Transverse colon (tissue), 4 donors: ENCODE data around the gene TRIP10. TPM values are rescaled to one million over a fixed set of nuclear protein-coding genes. Genes with fewer than 3 reads are reported as not detected.
"Not testable (repeated sequence)": the region's sequence is repeated elsewhere in the genome, so short reads cannot be mapped to it uniquely, and the experiment has no call there.

Source experiments
- DNase-seq: peaks from one replicate; pipeline ENCODE4 v3.0.0-alpha.2; 2019
- H3K27ac ChIP-seq, 4 donors: fragments of 200-600 bp; sonication (generic); 2 replicates each; pipeline ENCODE4 v1.5.1; 2016 to 2018; ENCODE audit warnings: inconsistent platforms in 4 of 4
- H3K27me3 ChIP-seq: fragments of 200-600 bp; sonication (generic); 2 replicates; pipeline ENCODE4 v1.5.1; 2017; ENCODE audit warnings: inconsistent platforms
- H3K36me3 ChIP-seq, 4 donors: fragments of 200-600 bp; sonication (generic); 2 replicates each; pipeline ENCODE4 v1.5.1; 2017 to 2019; ENCODE audit warnings: inconsistent platforms in 4 of 4
- H3K4me1 ChIP-seq, 4 donors: fragments of 200-600 bp; sonication (generic); 2 replicates each; pipeline ENCODE4 v1.5.1; 2017 to 2020; ENCODE audit warnings: inconsistent platforms in 4 of 4
- H3K4me3 ChIP-seq, 4 donors: fragments of 200-600 bp; sonication (generic); 1 replicate in 1 of 4; 2 replicates in 3 of 4; pipeline versions ENCODE4 v1.5.1 to v1.6.1; 2017 to 2019; ENCODE audit warnings: inconsistent platforms in 4 of 4
- H3K9me3 ChIP-seq, 2 donors: fragments of 200-600 bp; sonication (generic); 2 replicates each; pipeline ENCODE4 v1.5.1; 2017 to 2019; ENCODE audit warnings: inconsistent platforms in 2 of 2
- EP300 ChIP-seq: sonication (generic); formaldehyde crosslinking; IDR thresholded peaks from one replicate; pipeline ENCODE4 v1.6.1; 2017; ENCODE audit warnings: antibody characterized with exemption, low read depth
- POLR2A ChIP-seq: fragments of 450-650 bp; IDR thresholded peaks from one replicate; pipeline ENCODE4 v1.6.1; 2016; ENCODE audit warnings: antibody characterized with exemption, mild to moderate bottlenecking, moderate library complexity
- POLR2AphosphoS5 ChIP-seq, 3 donors: sonication (generic); formaldehyde crosslinking; IDR thresholded peaks; one replicate each; pipeline ENCODE4 v1.6.1; 2016; ENCODE audit warnings: antibody characterized with exemption in 3 of 3
- WGBS, 2 donors: methylation state at CpG; one replicate each; pipeline ENCODE4 v1.1.5; 2018; ENCODE audit warnings: low coverage in 1 of 2; 5-methylcytosine and 5-hydroxymethylcytosine counted together
- in situ Hi-C, 4 donors: fragments of 200-750 bp; cut with MboI; loops; one replicate each; pipeline versions ENCODE4 v1.15.0 to v1.15.1; 2017; ENCODE audit warnings: low sequenced_read_pairs in 3 of 4, low pct_ligation_motif_present in 1 of 4, low pct_unique_long_range_greater_than_20kb in 1 of 4
- intact Hi-C: fragments of 100-400 bp; cut with DNase I; formaldehyde crosslinking; loops from one replicate; pipeline ENCODE4 v1.15.1; 2023; ENCODE audit warnings: low total_unique reads
- total RNA-seq, 4 donors: library from RNA; depleted of rRNA; stranded (reverse); fragments of >200 nt; gene quantifications; one replicate each; pipeline ENCODE4 v1.1.0, GENCODE V29; 2016
- TF ChIP-seq, protein P1 (sequence below), 5 experiments: fragments of 200-600 bp in 3 of 5; fragments of 450-650 bp in 2 of 5; sonication (generic) in 3 of 5; IDR thresholded peaks; 1 replicate in 2 of 5; 2 replicates in 3 of 5; pipeline ENCODE4 v1.5.1; 2016 to 2017; ENCODE audit warnings: antibody characterized with exemption in 5 of 5, inconsistent platforms in 3 of 5, mild to moderate bottlenecking in 2 of 5, moderate library complexity in 1 of 5

TRIP10 gene
- total RNA-seq, 4 donors from 2014 or later: 55.5 to 227 (median 78.8) TPM

DNA sequence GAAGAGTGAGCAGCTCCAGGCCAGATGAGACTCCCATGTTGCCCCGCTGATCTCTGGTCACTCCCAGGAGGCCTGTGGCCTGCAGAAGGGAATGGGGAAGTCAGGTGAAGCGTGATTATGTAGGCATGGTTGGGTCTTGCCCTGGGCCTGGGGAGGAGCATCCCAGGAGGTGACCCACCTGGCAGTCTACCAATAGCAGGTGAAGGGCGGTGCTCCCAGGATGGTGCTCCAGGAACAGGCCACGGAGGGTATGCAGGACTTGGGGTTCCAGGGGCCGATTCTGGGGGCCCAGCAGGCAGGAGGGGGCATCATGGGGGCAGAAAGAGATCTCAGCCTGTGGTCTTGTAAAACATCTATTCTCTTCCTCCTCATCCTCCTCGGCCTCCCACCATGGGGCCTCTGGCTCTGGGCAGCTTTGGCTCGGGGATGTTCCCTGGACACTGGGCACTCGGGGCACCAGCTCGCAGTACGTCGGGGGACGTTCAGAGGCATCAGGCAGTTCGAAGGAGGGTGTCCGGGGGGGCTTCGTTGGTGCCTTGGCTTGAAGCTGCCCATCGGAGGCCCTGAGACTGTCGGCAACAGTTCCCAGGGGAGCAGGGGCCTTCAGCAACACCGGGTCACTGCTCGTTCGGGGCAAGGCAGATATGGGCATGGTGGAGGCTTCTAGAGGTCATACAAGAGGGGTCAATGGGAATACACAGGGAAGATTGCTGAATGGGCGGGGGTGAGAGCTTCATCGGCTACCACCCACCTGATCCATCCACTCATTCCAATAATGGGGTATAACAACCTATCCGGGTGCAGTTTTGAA, 15.4 kb downstream of the TRIP10 start:
- in situ Hi-C loops: no loop called here
- peak overlapping the region in 2 of 4 donors; percentile 83 to 86 for H3K27ac ChIP-seq
- peaks cover 0 to 19% (median 9%) of the 10 kb centered on the region in 4 donors for H3K36me3 ChIP-seq
- intact Hi-C loops: no loop called here
- WGBS, 2 donors: 92% methylated on average over 22 of the region's 23 CpGs; no CpG with 5 or more reads in 1 of the 2 donors
- no peak overlapping the region for H3K4me3 ChIP-seq
- peaks cover 0 to 18% (median 15%) of the 10 kb centered on the region in 4 donors for H3K4me1 ChIP-seq
- no peak for DNase-seq
- H3K9me3 ChIP-seq: no peaks in the 10 kb centered on the region
- H3K27me3 ChIP-seq: no peaks in the 10 kb centered on the region
- TF ChIP-seq EP300: no peak
- no peak for TF ChIP-seq POLR2A
- TF ChIP-seq, protein P1, sequence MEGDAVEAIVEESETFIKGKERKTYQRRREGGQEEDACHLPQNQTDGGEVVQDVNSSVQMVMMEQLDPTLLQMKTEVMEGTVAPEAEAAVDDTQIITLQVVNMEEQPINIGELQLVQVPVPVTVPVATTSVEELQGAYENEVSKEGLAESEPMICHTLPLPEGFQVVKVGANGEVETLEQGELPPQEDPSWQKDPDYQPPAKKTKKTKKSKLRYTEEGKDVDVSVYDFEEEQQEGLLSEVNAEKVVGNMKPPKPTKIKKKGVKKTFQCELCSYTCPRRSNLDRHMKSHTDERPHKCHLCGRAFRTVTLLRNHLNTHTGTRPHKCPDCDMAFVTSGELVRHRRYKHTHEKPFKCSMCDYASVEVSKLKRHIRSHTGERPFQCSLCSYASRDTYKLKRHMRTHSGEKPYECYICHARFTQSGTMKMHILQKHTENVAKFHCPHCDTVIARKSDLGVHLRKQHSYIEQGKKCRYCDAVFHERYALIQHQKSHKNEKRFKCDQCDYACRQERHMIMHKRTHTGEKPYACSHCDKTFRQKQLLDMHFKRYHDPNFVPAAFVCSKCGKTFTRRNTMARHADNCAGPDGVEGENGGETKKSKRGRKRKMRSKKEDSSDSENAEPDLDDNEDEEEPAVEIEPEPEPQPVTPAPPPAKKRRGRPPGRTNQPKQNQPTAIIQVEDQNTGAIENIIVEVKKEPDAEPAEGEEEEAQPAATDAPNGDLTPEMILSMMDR (IDR thresholded peaks at IDR 0.05): no peak
- no peak for TF ChIP-seq POLR2AphosphoS5 (IDR thresholded peaks at IDR 0.05)

DNA sequence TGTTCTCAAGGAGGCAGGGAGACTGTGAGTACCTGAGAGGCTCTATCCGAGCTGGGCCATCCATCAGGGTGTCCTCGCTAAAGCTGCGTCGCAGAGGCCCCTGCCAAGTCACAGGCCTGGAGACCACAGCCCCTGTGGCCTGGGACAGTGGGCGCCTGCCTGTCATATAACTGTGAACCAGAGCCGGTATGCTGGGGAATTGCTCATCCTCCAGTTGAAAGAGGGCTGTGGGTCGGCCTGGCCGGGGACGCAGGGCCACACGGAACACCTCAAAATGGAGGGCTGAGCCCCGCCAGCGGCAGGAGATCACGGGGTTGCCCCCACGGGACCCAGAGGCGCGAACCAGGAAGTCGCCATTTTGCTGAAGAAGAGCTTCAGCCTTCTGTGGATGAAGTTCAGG, 21.1 kb downstream of the TRIP10 start:
- no peaks in the 10 kb centered on the region for H3K27me3 ChIP-seq
- DNase-seq: no peak
- no peak overlapping the region for H3K4me3 ChIP-seq
- intact Hi-C loops (no loop called here), in situ Hi-C loops (no loop called here)
- H3K27ac ChIP-seq: no peak overlapping the region
- H3K4me1 ChIP-seq: peaks cover 0 to 4% (median 2%) of the 10 kb centered on the region in 4 donors
- H3K9me3 ChIP-seq: no peaks in the 10 kb centered on the region
- no peak for TF ChIP-seq POLR2AphosphoS5 (IDR thresholded peaks at IDR 0.05)
- TF ChIP-seq, protein P1 (IDR thresholded peaks at IDR 0.05): no peak
- no peak for TF ChIP-seq EP300
- no peak for TF ChIP-seq POLR2A
- peaks cover 0 to 4% (median 0%) of the 10 kb centered on the region in 4 donors for H3K36me3 ChIP-seq
- WGBS, 2 donors: 96% methylated on average over 17 of the region's 17 CpGs; no CpG with 5 or more reads in 1 of the 2 donors

DNA sequence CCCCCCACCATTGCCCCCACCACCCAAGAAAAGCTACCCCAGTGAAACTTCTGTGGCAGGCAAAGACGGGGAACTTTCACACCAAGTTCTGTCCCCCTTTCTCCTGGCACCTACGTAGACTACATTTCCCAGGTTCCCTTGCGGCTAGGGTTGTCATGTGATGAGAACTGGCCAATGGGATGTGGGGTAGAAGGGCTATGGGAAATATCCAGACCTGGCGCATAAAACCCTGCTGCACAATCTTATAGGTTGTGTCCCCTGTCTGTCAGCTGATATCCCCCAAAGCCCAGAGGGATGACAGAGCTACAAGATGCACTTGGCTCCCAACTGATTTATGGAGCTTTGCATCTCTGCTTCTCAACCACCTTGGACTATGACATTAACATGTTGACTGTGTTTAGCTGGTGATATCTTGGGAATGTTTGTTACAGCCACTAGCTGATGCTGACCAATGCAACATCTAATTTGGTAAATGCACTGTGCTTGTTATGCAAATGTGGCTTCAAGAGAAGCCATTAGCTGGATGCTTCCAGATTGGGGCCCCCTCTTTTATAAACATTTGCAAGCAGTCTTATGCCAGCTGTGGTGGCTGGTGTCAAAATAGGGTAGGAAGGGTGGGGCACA, 21.7 kb downstream of the TRIP10 start:
- intact Hi-C loops: no loop called here
- peaks cover 0 to 7% (median 3%) of the 10 kb centered on the region in 4 donors for H3K4me1 ChIP-seq
- H3K27ac ChIP-seq: no peak overlapping the region
- H3K4me3 ChIP-seq: no peak overlapping the region
- no peaks in the 10 kb centered on the region for H3K9me3 ChIP-seq
- peaks cover 0 to 4% (median 0%) of the 10 kb centered on the region in 4 donors for H3K36me3 ChIP-seq
- DNase-seq: no peak
- no peak for TF ChIP-seq POLR2AphosphoS5 (IDR thresholded peaks at IDR 0.05)
- no peak for TF ChIP-seq EP300
- TF ChIP-seq POLR2A: no peak
- TF ChIP-seq, protein P1 (IDR thresholded peaks at IDR 0.05): no peak
- no peaks in the 10 kb centered on the region for H3K27me3 ChIP-seq
- in situ Hi-C loops: no loop called here
- WGBS, 2 donors: 76% methylated on average over 4 of the region's 4 CpGs; no CpG with 5 or more reads in 1 of the 2 donors

DNA sequence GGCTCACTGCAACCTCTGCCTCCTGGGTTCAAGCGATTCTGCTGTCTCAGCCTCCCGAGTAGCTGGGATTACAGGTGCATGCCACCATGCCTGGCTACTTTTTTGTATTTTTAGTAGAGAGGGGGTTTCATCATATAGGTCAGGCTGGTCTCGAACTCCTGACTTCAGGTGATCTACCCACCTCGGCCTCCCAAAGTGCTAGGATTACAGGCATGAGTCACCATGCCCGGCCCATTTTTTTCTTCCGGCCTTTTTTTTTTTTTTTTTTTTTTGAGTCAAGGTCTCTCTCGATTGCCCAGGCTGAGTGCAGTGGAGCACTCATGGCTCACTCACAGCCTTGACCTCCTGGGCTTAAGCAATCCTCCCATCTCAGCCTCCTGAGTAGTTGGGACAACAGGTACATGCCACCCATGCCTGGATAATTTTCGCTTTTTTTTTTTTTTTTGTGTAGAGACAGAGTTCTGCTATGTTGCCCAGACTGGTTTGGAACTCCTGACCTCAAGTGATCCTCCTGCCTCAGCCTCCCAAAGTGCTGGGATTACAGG, 22.8 kb downstream of the TRIP10 start:
- intact Hi-C loops: not testable (repeated sequence)
- 88 to 93% methylated on average over 3 to 8 of the region's 8 CpGs for WGBS, 2 donors

More for the DNA sequence above, 22.8 kb downstream of the TRIP10 start:
- H3K4me1 ChIP-seq: peaks cover 0 to 13% (median 5%) of the 10 kb centered on the region in 4 donors
- DNase-seq, H3K4me3 ChIP-seq, H3K27me3 ChIP-seq, H3K36me3 ChIP-seq, H3K9me3 ChIP-seq, in situ Hi-C loops, H3K27ac ChIP-seq: not testable (repeated sequence)
